Measurements from ENCODE around the gene TNS4. TPM values are rescaled to one million over a fixed set of nuclear protein-coding genes. Genes with fewer than 3 reads are reported as not detected.

TNS4 gene
- total RNA-seq, 1 experiment from 2014 or later = 0.21 TPM

DNA sequence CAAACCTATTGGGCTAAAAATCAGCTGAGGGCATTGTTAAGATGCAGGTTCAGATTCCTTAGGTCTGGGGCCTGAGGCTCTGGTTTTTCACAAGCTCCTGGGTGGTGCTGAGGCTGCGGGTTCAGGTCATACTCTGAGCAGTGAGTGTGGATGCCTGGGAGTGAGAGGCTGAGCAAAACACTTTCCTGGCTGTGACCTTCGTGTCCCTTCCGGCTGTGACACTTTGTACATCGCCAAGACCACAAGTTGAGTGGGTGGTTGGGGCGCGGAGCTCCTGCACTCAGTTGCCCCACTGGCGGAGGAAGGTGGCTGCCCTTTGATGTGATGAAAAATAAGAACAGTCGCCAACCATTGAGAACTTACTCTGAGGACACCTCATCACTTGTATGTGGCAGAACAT lies 39.0 kb upstream of the TNS4 start:
- CTCF ChIA-PET = interaction anchor here (0.5 to 68.2 kb wide), 15 partner anchors 9 to 641 kb away, joined by 3 to 4142 read pairs (median 6); partner anchors contain the start of genes CCR7, GJD3, IGFBP4 and TOP2A
- Mint-ChIP-seq H3K27ac (ENCODE audit: unreplicated experiment) (no peak overlapping the region), H3K9me3 (ENCODE audit: low read depth, unreplicated experiment) (no peaks in the 10 kb centered on the region), H3K27me3 (ENCODE audit: unreplicated experiment) (peaks cover 74% of the 10 kb centered on the region), H3K36me3 (ENCODE audit: insufficient read depth, unreplicated experiment) (no peaks in the 10 kb centered on the region), H3K4me1 (ENCODE audit: low read depth, unreplicated experiment) (peaks cover 6% of the 10 kb centered on the region), H3K4me3 (ENCODE audit: low read depth, unreplicated experiment) (no peak overlapping the region)
- TF ChIP-seq, protein P1, sequence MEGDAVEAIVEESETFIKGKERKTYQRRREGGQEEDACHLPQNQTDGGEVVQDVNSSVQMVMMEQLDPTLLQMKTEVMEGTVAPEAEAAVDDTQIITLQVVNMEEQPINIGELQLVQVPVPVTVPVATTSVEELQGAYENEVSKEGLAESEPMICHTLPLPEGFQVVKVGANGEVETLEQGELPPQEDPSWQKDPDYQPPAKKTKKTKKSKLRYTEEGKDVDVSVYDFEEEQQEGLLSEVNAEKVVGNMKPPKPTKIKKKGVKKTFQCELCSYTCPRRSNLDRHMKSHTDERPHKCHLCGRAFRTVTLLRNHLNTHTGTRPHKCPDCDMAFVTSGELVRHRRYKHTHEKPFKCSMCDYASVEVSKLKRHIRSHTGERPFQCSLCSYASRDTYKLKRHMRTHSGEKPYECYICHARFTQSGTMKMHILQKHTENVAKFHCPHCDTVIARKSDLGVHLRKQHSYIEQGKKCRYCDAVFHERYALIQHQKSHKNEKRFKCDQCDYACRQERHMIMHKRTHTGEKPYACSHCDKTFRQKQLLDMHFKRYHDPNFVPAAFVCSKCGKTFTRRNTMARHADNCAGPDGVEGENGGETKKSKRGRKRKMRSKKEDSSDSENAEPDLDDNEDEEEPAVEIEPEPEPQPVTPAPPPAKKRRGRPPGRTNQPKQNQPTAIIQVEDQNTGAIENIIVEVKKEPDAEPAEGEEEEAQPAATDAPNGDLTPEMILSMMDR (IDR thresholded peaks at IDR 0.05; ENCODE audit: unreplicated experiment) = no peak
- intact Hi-C loops (cut with micrococcal nuclease; ENCODE audit: unreplicated experiment) = no loop called here
- DNase-seq = no peak
- no TSS peak for BruUV-seq (replicated peaks)

DNA sequence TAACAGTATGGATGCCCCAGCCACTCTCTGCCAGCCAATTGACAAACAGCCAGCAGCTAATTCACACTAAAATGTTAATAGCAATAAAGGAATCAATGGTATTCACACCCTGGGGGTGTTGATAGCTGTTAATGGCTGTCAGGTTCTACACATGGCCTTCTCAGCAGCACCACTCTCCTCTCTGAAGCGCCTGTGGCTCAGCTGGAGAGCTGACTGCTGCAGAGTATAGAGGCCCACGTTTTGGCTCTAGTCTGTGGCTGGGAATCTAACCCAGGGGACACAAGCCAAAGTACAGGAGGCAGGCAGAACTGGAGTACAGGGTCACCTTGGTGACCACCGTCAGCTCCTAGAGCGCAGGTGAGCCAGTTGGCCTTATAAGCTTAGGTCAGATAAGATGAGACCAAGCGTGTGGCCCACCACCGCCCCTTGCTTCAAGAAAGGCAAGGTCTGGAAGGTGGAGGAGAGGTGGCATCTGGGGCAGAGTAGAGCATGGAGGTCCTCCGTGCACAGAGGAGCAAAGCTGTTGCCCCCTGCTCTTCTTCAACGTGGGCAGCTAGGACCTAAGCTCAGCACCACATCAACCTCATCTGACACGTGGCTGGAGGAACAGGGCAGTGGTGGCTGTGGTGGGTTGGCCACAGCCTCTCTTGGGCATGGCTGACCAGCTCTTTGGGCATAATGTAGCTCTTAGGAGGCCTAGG lies 38.4 kb upstream of the TNS4 start:
- Mint-ChIP-seq H3K4me3 (ENCODE audit: low read depth, unreplicated experiment) (no peak overlapping the region), H3K4me1 (ENCODE audit: low read depth, unreplicated experiment) (peaks cover 6% of the 10 kb centered on the region), H3K27me3 (ENCODE audit: unreplicated experiment) (peaks cover 79% of the 10 kb centered on the region), H3K36me3 (ENCODE audit: insufficient read depth, unreplicated experiment) (no peaks in the 10 kb centered on the region), H3K9me3 (ENCODE audit: low read depth, unreplicated experiment) (no peaks in the 10 kb centered on the region), H3K27ac (ENCODE audit: unreplicated experiment) (no peak overlapping the region)
- intact Hi-C loops (cut with micrococcal nuclease; ENCODE audit: unreplicated experiment) = no loop called here
- no peak for DNase-seq
- TF ChIP-seq, protein P1 (IDR thresholded peaks at IDR 0.05; ENCODE audit: unreplicated experiment) = no peak
- no TSS peak for BruUV-seq (replicated peaks)
- CTCF ChIA-PET = interaction anchor here (0.5 to 68.2 kb wide), 31 partner anchors 9 to 765 kb away, joined by 3 to 4142 read pairs (median 4); partner anchors contain the start of genes CCR7, GJD3, IGFBP4 and TNS4

DNA sequence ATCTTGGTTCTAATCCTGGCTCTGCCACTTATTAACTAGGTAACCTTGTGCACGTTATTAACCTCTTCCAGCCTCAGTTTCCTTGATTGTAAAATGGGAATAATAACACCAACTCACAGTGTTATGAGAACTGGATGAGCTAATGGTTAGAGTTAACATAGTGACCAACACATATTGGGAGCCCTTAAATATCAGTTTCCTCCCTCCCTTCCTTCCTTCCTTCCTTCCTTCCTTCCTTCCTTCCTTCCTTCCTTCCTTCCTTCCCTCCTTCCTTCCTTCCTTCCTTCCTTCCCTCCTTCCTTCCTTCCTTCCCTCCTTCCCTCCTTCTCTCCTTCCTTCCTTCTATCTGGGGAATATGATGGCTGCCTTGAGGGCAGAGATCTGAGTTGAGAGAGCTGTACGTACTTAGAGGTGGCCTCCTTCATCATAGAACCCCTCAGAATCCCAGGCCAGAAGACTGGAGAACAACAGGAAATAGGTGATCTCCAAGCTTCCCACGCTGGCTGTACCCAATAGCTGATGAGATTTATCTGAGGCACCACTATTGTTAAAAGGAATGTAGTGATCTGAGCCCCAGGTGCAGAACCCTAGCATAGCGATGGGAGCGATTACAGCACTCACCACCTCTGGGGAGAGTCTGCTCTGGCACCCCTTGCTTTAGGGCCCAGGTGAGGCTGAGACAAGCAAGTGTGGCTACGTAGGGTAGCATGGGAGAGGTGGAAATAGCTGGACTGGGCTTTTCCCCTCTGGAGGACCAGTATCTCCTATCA lies 37.7 kb upstream of the TNS4 start:
- intact Hi-C loops (cut with micrococcal nuclease; ENCODE audit: unreplicated experiment) = no loop called here
- CTCF ChIA-PET = interaction anchor here (0.6 to 68.2 kb wide), 36 partner anchors 9 to 915 kb away, joined by 3 to 4142 read pairs (median 4); partner anchors contain the start of genes CCR7, GJD3, GSDMB and IGFBP4
- Mint-ChIP-seq H3K4me3 (ENCODE audit: low read depth, unreplicated experiment) (no peak overlapping the region), H3K27ac (ENCODE audit: unreplicated experiment) (no peak overlapping the region), H3K27me3 (ENCODE audit: unreplicated experiment) (peaks cover 87% of the 10 kb centered on the region), H3K4me1 (ENCODE audit: low read depth, unreplicated experiment) (peaks cover 6% of the 10 kb centered on the region), H3K36me3 (ENCODE audit: insufficient read depth, unreplicated experiment) (no peaks in the 10 kb centered on the region), H3K9me3 (ENCODE audit: low read depth, unreplicated experiment) (no peaks in the 10 kb centered on the region)
- TF ChIP-seq, protein P1 (IDR thresholded peaks at IDR 0.05; ENCODE audit: unreplicated experiment) = no peak
- no TSS peak for BruUV-seq (replicated peaks)
- DNase-seq = no peak

DNA sequence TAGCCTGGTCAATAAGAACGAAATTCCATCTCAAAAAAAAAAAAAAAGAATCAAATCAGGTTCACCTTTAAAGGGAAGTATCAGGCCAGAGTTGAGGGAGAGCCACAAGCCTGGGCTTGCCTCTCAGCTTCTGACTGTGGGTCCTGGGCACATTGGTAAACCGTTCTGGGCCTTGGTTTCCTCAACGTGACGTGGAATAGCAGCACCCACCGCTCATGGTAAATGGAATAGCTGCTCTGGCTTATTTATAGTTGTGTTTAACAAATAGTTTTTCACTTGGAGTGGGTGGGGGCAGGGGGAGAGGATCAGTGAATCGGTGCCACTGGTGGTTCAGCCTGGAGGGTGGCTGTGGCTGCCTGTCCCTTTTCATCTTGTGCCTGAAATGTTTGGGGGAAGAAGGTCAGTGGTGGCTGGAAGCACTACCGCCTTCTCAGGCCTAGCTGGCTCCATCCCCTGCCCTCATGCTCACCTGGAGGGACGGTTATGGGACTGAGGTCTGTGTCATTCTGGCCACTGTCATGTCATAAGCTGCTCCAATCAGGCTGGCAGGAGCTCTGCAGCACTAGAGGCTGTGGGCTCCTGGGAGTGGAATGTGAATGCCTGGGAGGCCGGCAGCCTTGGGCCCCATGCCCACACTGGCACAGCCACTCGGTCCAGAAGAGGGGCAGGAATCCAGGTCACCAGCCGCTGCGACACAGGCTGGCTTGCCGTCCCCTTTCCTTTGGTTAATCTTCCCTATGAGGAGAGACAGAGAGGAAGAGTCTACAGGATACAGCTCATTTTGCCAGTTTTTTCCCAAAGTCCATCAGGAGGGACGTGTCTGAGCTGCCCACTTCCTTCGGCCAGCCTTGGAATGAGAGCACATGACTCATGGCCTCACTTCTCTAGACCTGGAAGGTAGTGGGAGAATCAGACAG lies 36.9 kb upstream of the TNS4 start:
- Mint-ChIP-seq H3K4me3 (ENCODE audit: low read depth, unreplicated experiment) (no peak overlapping the region), H3K9me3 (ENCODE audit: low read depth, unreplicated experiment) (no peaks in the 10 kb centered on the region), H3K27me3 (ENCODE audit: unreplicated experiment) (peaks cover 95% of the 10 kb centered on the region), H3K36me3 (ENCODE audit: insufficient read depth, unreplicated experiment) (peaks cover 3% of the 10 kb centered on the region), H3K27ac (ENCODE audit: unreplicated experiment) (no peak overlapping the region), H3K4me1 (ENCODE audit: low read depth, unreplicated experiment) (peaks cover 13% of the 10 kb centered on the region)
- BruUV-seq (replicated peaks) = no TSS peak
- CTCF ChIA-PET = interaction anchor here (0.6 to 68.2 kb wide), 30 partner anchors 9 to 697 kb away, joined by 3 to 4142 read pairs (median 4); partner anchors contain the start of genes CCR7, GJD3, IGFBP4 and PSMD3
- DNase-seq = no peak
- intact Hi-C loops (cut with micrococcal nuclease; ENCODE audit: unreplicated experiment) = no loop called here
- TF ChIP-seq, protein P1 (IDR thresholded peaks at IDR 0.05; ENCODE audit: unreplicated experiment) = no peak
